GM12875 (cell line): ENCODE results near the gene AQP12B.

Experiments
- H3K4me3 ChIP-seq: one replicate; pipeline ENCODE4 v1.5.1; 2011; ENCODE audit warnings: low read depth, low read length, control low read depth
- TF ChIP-seq, protein P1 (sequence below): IDR thresholded peaks from 2 replicates; pipeline ENCODE4 v1.5.1; 2011; ENCODE audit warnings: low read depth, mild to moderate bottlenecking, control low read depth, inconsistent platforms, low read length, moderate library complexity, borderline replicate concordance; ENCODE audit not compliant: insufficient read depth

AQP12B gene

DNA sequence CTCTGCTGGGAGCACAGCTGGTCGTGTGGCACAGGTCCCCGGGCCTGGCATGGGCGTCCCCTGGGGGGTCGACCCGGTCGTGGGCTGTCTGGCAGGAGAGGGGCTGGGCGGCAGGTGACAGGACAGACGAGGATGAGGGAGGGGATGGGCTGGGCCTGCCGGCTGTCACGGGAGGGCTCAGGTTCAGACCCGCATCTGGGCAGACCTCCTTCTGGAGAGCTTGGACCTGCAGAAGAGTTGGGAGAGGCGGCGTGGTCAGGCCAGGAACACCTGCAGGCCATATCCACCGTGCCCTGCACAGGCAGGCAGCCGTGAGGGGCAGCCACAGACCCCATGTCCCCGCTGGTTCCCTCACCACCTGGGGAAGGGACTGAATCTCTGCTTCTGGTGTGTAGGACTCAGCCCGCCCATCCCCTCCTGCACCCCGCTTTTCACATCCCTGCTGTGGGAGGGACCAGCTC, 34.5 kb upstream of the AQP12B start:
- H3K4me3 ChIP-seq, result no peak overlapping the region
- TF ChIP-seq, protein P1, sequence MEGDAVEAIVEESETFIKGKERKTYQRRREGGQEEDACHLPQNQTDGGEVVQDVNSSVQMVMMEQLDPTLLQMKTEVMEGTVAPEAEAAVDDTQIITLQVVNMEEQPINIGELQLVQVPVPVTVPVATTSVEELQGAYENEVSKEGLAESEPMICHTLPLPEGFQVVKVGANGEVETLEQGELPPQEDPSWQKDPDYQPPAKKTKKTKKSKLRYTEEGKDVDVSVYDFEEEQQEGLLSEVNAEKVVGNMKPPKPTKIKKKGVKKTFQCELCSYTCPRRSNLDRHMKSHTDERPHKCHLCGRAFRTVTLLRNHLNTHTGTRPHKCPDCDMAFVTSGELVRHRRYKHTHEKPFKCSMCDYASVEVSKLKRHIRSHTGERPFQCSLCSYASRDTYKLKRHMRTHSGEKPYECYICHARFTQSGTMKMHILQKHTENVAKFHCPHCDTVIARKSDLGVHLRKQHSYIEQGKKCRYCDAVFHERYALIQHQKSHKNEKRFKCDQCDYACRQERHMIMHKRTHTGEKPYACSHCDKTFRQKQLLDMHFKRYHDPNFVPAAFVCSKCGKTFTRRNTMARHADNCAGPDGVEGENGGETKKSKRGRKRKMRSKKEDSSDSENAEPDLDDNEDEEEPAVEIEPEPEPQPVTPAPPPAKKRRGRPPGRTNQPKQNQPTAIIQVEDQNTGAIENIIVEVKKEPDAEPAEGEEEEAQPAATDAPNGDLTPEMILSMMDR, result no peak

DNA sequence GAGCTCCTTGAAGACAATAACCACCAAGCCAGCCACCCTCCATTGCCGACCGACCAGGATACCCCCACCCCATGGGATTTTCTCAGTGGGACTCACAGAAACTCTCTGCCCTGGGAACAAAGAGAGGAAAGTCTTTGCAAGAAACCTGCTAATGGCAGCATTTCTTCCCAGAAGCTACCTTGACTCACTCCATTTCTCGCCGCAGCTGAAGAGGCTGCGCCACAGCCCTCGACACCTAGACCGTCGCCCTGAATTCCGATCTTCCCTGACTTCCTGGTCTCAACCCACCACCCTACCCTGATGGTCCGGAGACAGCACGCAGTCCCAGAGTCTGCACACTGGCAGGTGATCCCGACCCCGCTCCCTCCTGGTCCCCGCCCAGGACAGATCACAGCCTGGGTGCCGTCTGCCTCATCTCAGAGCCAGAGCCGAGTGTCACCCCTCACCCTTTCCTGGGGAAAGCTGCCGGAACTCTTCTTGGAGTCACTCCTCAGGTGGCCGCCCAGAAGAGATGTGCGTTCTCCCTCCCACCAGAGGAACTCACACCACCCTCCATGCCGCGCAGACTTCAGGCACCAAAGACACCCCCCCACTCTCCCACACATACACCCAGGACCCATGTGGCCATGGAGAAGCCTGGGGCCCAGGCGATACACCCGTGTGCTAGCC, 33.6 kb upstream of the AQP12B start:
- no peak overlapping the region for H3K4me3 ChIP-seq
- TF ChIP-seq, protein P1, result no peak

DNA sequence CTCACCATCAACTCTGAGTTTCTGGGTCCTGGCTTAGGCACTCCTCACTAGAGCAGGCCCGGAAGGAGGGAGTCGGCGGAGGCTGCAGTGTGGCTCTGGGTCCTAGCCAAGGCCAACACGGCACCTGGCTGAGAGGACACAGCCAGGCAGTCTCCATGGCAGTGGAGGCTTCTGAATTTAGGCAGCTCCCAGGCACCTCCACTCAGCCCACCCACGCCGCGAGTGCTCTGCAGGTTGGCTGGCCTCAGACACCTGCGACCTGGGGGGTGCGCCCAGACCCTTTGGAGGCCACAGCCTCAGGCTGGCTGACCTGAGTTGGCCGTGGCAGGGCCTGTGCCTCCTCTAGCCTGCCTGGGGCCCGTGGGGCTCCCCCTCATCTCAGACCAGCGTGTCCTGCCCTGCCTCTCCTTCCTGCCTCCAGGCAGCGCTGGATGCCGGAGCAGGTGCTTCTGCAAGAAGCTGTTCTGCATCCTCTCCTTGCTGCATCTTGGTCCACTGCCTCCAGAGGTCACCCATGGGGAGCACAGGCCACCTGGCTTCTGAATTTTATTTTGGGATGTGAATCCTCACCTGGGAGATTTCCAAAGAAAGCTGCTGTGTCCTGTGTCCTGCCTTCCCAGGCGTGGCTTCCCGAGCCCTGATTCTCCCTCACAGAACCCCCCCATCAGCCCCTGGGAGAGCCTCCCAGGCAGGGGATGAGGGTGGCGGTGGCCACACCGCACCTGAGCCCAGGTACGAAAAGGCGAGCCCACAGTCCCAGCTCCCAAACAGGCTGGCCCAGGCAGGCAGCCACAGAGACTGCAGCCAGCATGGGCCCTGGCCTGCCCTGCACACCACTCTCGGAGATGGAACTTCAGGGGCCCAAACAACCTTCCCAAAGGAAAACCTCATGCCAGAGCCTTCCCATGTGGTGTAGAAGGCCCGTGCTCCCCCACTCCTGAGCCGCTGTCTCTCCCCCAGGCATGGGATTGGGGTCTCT, 32.4 kb upstream of the AQP12B start:
- no peak overlapping the region for H3K4me3 ChIP-seq
- TF ChIP-seq, protein P1, result no peak

DNA sequence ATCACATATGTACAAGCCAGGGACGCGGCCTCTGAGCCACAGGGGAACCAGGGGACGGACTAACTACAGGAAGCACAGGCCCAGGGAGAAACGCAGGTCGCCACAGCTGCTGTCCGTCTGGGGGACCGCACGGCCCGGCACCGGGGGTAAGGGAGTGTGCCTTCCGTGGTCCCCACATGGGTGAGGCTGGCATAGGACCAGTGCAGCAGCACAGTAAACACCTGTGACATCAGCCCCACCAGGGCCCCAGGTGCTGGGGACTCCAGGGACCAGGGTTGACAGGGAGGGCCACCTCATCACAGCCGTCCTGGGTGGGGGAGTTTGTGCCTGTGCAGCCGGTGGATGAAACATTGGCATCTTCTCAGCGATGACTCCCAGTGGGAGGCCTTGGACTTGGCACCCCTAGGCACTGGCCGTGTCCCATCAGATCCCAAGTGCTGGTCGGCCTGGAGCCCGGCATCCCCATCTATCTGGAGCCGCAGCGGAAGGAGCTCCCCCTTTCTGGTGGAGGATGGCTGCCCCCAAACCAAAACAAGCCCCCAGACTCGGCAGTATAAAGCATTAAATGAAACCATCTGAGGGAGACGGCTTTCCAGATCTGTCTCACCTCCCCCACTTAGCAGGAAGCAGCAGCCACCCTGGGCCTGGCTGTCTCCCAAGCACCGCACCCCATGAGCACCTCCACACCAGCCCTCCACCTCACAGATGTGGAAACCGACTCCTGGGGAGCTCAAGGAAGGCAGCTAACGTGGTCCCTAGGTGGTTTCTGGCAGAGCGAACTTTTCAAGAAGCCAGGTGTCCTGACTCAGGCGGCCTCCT, 31.5 kb upstream of the AQP12B start:
- H3K4me3 ChIP-seq, result no peak overlapping the region
- TF ChIP-seq, protein P1, result no peak

DNA sequence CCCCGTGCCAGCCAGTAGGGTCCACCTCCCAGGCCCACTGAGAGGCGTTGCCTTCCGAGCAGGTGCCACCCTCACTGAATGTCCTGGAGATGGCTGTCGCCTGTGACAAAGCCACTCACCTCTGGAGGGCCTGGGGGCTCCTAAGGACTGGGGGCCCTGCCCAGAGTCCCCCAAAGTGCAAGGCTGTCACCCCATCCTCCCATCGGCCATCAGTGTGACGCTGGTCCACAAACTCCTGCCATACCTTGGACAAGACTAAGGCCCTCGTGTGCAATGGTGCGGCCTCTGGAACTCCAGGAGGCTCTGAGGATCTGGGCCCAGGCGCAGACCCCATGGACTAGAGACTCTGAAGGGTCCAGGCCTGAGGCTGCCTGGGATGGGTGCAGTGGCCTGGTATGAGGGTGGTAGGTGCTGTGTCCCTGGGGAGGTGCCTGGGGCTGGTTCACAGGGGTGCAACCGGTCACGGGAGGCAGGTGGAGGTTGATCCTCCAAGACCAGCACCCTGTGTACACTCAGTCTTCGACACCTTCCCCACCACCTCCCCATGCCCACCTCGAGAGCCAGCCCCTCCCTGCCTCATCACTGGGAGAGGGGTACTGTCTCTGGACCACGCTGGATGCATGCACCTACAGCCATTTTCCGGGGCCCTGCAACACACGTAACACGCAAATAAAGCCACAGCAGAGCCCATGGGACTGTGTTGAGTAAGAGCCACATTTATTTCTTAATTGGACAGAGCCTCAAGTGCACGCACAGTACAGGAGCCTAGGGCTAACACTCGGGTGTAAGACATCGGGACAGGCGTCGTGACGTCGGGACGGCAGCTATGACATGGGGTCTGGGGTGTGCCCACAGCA, 30.6 kb upstream of the AQP12B start:
- no peak overlapping the region for H3K4me3 ChIP-seq
- TF ChIP-seq, protein P1, result no peak

DNA sequence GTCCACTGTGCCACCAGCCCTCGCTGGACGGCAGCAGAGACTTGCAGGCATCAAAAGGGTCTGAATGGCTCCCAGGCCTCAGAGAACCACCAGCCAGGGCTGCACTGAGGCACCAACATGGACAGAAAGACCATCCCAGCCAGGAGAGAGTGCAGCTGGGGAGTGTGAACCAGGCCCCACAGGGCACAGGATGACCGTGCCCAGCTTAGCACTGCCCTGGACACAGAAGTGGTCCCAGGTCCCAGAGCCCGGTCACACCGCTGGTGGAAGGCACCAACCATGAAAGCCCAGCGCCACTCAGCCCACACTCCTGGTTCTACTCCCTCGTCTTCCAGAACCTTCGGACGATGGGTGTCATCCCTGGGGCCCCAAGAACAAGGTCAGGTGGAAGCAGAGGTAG, 29.4 kb upstream of the AQP12B start:
- TF ChIP-seq, protein P1, result no peak
- no peak overlapping the region for H3K4me3 ChIP-seq
